NCI-H460 (cell line): ENCODE data around the gene ABCA3. TPM values are rescaled to one million over a fixed set of nuclear protein-coding genes. Genes with fewer than 3 reads are reported as not detected.

Experiments used
- DNase-seq: peaks from one replicate; pipeline ENCODE4 v3.0.0-alpha.2; 2016; ENCODE audit warnings: low read depth; ENCODE audit errors: extremely low read depth
- total RNA-seq: library from RNA; depleted of rRNA; stranded (reverse); fragments of >200 nt; shearing (Covaris generic); gene quantifications from 2 replicates; pipeline ENCODE4 v1.2.3, GENCODE V29; 2014

ABCA3 gene
- total RNA-seq, 1 experiment from 2014 or later, result 12.2 TPM

DNA sequence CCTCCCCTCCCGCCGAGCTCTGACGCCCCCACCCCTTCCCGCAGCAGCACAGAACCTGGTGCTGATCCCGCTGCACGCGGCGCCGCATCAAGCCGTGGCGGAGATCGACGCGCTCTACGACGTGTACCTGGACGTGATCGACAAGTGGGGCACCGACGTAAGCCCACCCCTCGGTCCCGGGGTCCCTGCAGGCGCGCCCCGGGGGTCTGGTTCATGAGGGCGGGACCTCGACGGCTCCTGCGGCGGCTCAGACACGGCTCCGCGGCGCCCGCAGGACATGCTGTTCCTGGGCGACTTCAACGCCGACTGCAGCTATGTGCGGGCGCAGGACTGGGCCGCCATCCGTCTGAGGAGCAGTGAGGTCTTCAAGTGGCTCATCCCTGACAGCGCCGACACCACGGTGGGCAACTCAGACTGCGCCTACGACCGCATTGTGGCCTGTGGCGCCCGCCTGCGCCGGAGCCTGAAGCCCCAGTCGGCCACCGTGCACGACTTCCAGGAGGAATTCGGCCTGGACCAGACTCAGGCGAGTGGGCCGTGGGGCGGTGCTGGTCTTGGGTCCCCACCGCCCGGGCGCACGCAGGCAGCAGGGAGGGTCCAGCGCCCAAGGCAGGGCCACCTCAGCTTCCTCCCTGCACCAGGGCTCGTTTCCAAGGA lies 102.9 kb downstream of the ABCA3 start:
- no peak for DNase-seq

DNA sequence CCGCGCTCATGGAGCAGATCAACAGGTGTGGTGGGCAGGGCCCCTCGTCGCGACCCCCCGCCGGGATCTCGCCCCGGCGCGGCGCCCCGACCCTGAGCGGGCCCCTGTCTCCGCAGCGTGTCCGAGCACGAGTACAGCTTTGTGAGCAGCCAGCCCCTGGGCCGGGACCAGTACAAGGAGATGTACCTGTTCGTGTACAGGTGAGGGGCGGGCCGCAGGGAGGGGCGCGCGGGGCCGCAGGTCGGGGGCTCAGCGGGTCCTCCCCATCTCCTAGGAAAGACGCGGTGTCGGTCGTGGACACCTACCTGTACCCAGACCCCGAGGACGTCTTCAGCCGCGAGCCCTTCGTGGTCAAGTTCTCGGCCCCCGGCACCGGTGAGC lies 103.4 kb downstream of the ABCA3 start:
- no peak for DNase-seq

DNA sequence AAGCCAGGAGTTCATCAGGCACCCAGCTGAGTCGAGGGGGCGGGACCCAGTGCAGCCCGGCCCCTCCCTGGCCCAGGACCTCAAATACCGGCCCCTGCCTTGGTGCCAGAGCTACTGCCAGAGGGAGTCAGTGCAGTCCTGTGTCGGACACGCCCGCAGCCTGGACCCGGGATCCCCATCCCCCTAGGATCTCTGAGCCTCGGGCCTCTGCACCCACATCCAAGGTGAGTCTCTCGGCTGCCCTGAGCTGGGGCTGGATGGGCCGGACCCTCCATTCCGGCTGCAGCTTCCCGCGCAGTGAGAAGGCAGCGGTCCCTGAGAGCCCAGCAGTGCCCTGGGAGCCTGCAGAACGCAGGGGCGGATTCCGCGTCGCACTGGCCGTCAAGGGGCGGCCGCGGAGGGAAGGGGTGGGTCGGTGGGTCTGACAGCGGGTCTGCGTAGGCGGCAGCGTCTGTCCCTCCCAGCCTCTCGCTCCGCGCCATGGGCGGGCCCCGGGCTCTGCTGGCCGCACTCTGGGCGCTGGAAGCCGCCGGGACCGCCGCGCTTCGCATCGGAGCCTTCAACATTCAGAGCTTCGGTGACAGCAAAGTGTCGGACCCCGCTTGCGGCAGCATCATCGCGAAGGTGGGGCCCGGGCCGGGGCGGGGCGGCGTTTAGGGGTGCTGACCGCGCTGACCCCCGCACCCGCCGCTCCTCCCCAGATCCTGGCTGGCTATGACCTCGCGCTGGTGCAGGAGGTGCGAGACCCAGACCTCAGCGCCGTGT lies 104.0 kb downstream of the ABCA3 start, which contains the start of gene DNASE1L2:
TSS of gene DNASE1L2 (plus strand) at position 108 of the 765 bp plus-strand sequence. CDS start at position 481, 373 bp downstream.
- no peak for DNase-seq

DNA sequence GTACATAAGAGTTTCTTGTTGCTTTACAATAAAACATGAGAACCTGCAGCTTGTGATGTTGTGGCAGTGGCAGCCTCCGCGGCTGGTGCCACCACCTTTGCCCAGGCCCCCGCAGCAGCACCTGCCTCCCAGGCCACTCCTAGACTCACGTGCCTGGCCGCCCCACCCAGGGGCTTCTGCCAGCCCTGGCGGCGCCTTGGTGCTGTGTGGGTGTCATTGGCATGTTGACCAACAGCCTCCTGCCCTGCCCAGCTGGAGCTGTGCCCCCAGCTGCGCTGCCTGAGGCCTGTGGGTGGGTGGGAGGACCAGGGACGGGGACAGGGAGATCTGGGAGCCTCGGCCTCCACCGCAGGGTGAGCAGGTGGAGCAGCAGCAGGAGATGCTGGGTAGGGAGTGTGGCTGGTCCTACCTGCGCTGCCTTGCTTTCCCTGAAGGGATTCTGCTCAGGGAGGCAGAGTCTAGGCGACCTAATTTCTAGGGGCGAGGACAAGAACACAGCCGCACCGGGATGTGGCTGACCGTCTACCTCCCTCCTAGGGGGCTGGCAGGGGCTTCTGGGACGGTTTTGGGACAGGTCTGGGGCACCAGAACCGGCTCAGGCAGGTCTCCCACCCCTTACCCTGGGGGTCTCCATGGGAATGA lies 104.7 kb downstream of the ABCA3 start:
- DNase-seq, result no peak

DNA sequence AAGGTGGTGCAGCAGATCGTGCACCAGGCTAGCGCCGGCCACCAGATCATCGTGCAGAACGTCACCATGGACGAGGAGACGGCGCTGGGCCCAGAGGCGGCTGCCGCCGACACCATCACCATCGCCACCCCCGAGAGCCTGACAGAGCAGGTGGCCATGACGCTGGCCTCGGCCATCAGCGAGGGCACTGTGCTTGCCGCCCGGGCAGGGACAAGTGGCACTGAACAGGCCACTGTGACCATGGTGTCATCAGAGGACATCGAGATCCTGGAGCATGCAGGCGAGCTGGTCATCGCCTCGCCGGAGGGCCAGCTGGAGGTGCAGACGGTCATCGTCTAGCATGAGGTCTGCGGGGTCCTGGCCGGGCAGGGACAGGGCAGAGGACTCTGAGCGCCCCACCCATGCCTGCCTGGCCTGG lies 105.3 kb downstream of the ABCA3 start:
- DNase-seq, result no peak

DNA sequence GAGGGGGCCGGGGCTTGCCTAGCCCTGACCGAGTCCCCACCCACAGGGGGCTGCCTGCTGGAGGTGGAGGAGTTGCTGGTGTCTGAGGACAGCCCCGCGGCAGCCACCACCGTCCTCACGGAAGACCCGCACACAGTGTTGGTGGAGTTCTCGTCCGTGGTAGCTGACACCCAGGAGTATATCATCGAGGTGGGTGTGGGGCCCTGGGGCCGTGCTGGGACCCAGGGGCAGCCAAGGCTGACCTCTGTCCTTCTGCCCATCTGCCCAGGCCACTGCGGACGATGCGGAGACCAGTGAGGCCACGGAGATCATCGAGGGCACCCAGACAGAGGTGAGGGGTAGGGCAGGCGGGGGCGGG lies 105.7 kb downstream of the ABCA3 start:
- no peak for DNase-seq

DNA sequence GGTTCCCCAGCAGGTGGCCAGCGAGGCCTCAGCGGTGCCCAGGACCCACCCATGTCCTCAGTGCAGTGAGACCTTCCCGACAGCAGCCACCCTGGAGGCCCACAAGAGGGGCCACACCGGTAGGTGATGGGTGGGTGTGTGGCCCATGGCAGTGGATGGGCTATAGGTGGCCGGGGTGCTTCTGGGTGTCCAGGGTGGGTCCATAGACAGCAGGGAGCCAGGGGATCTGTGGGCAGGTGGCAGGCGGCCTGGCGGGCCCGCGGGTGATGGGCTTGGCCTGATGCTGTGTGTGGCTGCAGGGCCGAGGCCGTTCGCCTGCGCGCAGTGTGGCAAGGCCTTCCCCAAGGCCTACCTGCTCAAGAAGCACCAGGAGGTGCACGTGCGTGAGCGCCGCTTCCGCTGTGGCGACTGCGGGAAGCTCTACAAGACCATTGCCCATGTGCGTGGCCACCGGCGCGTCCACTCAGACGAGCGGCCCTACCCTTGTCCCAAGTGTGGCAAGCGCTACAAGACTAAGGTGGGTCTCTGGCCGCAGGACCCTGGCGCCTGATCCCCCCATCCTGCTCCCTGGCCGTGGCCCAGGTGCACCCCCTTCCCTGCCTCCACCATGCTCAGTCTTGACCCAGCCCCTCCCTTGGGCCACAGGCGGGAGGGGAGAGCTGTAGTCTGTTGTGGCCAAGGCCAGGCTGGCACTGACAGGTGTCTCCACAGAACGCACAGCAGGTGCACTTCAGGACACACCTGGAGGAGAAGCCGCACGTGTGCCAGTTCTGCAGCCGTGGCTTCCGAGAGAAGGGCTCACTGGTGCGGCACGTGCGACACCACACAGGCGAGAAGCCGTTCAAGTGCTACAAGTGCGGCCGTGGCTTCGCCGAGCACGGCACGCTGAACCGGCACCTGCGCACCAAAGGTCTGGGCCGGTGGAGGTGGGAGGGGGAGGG lies 106.4 kb downstream of the ABCA3 start:
- DNase-seq, result no peak

DNA sequence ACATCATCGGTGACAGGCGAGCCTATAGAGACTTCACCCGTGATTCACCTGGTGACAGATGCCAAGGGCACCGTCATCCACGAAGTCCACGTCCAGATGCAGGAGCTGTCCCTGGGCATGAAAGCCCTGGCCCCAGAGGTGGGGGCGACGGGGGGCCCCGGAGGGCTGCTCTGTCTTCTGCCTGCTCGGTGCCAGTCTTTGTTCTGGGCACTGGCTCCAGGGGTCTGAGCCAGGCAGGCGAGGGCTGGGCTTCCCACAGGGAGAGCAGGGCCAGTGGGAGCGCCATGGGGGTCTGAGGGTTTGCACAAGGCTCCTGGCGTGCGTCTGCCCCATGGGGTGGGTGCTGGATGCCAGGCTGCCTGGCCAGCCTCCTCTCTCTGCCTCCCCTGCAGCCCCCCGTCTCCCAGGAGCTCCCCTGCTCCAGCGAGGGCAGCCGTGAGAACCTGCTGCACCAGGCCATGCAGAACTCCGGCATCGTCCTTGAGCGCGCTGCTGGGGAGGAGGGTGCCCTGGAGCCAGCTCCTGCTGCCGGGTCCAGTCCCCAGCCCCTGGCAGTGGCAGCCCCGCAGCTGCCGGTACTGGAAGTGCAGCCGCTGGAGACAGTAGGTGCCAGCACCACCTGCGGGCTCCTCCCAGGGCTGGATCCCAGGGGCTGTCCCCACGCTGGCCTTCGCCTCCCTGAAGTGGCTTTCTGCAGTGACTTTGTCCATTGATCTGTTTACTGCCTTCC lies 107.3 kb downstream of the ABCA3 start:
- no peak for DNase-seq

DNA sequence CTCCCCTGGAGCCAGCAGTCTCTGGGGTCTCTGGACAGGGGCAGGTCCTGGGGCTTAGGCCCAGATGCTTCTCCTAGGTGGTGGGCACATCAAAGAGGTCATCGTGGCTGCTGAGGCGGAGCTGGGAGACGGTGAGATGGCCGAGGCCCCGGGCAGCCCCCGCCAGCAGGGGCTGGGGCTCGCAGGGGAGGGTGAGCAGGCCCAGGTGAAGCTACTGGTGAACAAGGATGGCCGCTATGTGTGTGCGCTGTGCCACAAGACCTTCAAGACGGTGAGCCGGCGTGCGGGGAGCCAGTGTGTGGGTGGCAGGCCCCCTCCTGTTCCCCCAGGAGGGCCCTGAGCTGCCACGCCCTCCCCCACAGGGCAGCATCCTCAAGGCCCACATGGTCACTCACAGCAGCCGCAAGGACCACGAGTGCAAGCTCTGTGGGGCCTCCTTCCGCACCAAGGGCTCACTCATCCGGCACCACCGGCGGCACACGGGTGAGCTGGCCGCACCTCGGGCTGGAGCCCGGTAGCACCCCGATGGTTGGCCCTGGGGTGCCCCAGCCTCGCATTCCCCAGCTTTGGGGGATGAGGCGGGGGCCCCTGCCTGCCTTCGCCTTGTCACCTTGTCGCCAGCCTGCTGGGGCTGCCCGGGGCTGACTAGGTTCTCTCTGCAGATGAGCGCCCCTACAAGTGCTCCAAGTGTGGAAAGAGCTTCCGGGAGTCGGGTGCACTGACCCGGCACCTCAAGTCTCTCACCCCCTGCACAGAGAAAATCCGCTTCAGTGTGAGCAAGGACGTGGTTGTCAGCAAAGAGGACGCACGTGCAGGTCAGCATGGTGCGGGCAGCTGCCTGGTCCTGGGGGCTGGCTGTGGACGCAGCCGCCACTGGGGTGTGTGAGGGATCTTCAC lies 108.2 kb downstream of the ABCA3 start:
- DNase-seq, result no peak

DNA sequence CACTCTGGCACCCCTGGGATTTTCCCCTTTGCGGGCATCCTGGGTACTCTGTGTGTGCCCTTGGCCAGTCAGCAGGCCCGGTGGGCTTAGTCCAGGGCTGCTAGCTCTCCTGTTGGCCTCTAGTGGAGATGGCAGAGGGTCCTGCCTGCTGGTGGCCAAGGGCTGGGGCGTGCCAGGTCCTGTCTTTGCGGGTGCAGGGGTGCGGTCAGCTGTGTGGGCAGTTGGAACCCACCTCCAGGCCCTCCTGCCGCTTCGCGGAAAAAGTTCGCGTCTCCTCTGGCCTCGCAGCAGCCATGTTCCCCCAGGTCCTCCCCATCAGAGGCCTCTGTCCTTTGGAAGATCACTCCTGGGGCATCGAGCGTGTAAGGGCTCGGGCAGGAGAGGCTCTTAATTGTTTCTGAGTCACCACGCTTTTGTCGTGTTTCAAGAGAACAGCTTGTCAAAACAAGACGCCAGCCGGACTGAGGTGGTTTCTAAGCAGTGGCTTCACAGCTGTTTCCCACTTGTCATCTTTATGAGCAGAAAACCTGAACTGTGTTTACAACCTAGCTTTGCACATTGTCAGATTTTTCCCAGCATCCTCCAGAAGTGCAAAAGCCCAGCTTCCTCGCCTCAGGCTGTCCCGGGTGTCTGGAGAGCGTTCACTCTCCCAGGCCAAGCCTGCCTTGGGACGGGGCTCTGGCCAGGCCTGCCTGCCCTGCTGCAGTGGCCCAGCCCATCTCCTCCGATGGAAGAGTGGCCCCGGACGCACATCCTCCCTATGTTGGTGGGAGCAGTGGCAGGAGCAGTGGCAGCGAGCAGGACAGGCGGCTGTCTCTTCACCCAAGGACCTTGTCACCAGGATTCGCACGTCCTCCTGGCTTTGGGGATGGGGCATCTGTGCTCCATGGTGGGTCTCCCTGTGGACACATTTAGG lies 109.3 kb downstream of the ABCA3 start:
- no peak for DNase-seq

DNA sequence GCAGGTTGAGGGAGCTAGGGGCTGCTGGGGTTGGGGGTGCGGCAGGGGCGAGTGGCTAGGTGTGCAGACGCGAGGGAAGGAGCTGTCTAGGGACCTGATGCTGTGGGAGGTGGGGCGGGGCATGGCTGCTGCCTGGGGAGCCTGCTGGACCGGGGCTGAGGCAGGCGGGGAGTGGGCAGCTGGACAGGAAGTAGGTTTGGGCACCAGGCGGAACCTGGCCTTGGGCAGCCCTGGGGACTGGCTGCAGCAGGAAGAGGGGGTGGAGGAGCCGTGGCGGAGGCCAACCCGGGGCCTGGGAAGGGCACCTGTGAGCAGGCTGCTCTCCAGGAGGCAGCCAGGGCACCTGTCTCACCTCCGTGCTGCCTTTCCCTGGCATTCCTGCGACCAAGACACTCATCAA lies 110.2 kb downstream of the ABCA3 start:
- DNase-seq, result no peak

DNA sequence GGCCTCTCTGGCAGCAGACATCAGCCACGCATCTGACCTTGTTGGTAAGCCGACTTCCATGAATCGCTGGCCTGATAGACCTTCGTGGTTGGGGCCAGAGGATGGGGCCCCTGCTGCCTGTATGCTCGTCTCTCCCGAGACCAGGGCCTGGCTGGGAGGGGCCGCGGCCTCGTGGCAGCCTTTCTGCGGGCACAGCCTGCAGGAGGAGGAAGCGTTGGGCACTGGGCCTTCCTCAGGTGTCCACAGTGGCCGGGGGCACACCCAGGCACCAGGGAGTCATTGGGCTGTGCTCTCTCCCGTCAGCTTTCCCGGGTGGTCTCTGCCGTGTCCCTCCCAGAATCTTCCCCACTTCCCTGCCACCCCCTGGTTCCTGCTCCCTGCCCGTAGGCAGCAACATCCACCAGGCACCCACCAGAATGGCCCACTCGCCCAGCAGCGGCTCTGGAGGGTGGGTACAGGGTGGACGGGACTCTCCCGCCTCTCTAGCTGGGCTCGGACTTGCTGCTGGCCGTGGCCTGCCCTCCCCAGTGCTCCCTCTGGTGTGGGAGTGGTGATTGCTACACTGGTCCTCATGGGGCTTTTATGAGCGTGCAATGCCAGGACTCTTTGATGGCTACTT lies 110.8 kb downstream of the ABCA3 start:
- DNase-seq, result no peak

DNA sequence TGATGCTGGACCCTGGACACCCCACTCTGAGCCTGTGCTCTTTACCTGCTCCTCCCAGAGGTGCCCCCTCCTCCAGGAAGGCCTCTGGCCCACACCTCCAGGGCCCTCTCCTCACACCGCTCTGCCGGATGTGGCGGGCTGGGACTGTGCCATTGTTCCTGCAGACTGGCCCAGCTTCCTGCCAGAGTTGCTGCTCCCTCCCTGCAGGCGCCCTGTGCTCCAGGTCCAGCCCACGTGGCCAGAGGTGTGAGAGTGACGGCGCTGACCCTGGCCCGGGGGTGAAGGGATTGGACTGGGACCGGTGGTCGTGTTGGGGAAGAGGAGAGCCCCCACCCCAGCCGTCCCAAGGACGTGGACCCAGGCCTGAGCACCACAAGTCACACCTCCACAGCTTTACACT lies 111.4 kb downstream of the ABCA3 start:
- no peak for DNase-seq

DNA sequence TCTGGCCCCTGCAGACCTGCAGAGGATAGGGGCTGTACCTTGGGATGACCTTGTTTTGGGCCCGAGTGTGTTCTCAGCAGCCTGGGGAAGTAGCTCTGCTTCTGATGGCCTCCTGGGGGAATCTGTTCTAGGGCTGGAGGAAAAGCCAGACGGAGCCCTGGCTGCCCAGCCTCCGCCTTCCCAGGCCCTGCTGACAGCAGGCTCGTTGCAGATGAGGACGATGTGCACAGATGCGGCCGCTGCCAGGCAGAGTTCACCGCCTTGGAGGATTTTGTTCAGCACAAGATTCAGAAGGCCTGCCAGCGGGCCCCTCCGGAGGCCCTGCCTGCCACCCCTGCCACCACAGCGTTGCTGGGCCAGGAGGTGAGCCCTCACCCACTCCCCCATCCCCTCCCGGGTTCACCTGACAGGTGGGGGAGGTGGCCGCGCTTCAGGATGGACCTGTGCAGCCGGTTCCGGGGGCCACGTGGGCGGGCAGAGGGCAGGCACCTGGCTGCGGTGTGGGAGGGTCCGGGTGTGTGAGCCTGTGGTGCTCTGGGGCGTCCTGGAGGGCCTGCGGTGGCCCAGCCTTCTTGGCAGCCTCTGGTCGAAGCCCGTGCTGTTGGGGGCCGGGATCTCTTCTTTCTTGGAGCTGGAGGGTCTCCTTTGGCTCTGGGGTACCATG lies 112.2 kb downstream of the ABCA3 start:
- no peak for DNase-seq

DNA sequence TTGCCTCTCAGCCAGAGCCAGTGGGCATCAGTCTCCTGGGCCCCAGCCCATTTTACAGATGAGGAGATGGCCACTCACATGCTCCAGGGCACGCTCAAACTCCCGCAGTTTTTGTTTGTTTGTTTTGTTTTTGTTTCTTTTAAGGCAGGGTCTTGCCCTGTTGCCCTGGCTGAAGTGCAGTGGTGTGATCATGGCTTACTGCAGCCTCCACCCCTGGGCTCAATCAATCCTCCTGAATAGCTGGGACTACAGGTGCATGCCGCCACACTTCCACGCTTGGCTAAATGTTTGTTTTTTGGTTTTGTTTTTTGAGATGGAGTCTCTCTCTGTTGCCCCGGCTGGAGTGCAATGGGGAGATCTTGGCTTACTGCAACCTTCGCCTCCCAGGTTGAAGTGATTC lies 113.6 kb downstream of the ABCA3 start:
- no peak for DNase-seq

DNA sequence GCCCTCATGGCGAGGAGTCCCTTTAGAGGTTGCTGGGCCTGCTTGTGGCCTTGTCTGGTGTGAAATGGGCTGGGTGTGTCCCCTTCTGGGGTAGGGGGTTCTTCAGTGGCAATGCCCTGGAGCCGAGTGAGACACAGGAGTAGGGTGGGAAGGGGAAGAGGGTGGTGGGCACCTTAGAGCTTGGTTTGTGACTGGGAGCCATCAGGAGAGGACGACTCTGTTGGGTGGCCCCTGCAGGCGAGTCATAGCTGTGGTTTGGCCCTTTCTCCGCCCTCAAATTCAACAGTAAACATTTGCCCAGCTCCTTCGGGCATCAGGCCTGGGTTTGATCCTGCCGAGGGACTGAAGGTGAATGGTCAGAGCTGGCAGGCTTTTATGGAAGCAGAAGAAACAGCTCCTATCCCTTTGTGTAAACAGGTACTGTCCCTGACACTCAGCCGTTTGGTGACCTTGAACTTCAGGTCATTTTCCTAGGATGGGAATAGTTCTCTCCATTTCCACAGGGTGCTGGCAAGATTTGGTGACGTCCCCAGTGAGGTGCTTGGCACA lies 114.2 kb downstream of the ABCA3 start:
- DNase-seq, result no peak
